HEK293 (cell line): ENCODE results near the gene SPTBN1.
A peak's percentile ranks its signal among the peaks of the same experiment; 100 is the strongest.

Experiments
- CTCF ChIA-PET: fragments of 350-600 bp; formaldehyde crosslinking; extraction: SDS; loops from one replicate; lab custom pipeline; 2021; ENCODE audit warnings: antibody characterized with exemption; lab: Yijun Ruan, JAX
- POLR2A ChIA-PET: fragments of 300-600 bp; formaldehyde crosslinking; extraction: SDS; loops from one replicate; lab custom pipeline; 2020; ENCODE audit warnings: antibody characterized with exemption, inconsistent platforms; lab: Yijun Ruan, JAX
- H3K27ac ChIP-seq: fragments of 200-500 bp; sonication (Bioruptor generic); 2 replicates; pipeline ENCODE4 v1.5.1; 2014; ENCODE audit warnings: low read depth, low read length, control low read depth, inconsistent platforms; ENCODE audit errors: extremely low read depth
- H3K36me3 ChIP-seq, 2 experiments: fragments of 200-500 bp in 1 of 2; sonication (Bioruptor generic) in 1 of 2; 1 replicate in 1 of 2; 2 replicates in 1 of 2; pipeline ENCODE4 v1.5.1; 2014 to 2017; ENCODE audit warnings: inconsistent platforms in 2 of 2, low read length in 2 of 2; ENCODE audit not compliant: control insufficient read depth in 2 of 2, insufficient read depth in 1 of 2
- H3K4me1 ChIP-seq: fragments of 200-500 bp; sonication (Bioruptor generic); 2 replicates; pipeline ENCODE4 v1.5.1; 2014; ENCODE audit warnings: mild to moderate bottlenecking, low read length, inconsistent platforms; ENCODE audit not compliant: control insufficient read depth, insufficient read depth
- H3K4me3 ChIP-seq: 2 replicates; pipeline ENCODE4 v1.5.1; 2011; ENCODE audit warnings: low read depth, mild to moderate bottlenecking, control low read depth, low read length, moderate library complexity
- H3K9me3 ChIP-seq: fragments of 200-500 bp; sonication (Bioruptor generic); 2 replicates; pipeline ENCODE4 v1.5.1; 2014; ENCODE audit warnings: low read depth, low read length, inconsistent platforms; ENCODE audit not compliant: control insufficient read depth, insufficient read depth
- CTCF ChIP-seq: fragments of 450-650 bp; formaldehyde crosslinking; IDR thresholded peaks from 2 replicates; pipeline ENCODE4 v1.5.1; 2016; ENCODE audit warnings: missing biosample characterization, missing genetic modification characterization
- GLIS2 ChIP-seq: fragments of 450-650 bp; formaldehyde crosslinking; IDR thresholded peaks from 2 replicates; pipeline ENCODE4 v1.5.1; 2016; ENCODE audit warnings: missing biosample characterization, missing genetic modification characterization
- IKZF3 ChIP-seq: fragments of 450-650 bp; IDR thresholded peaks from 2 replicates; pipeline ENCODE4 v1.5.0; 2018; ENCODE audit warnings: missing biosample characterization, mild to moderate bottlenecking, missing genetic modification characterization, moderate library complexity
- PRDM6 ChIP-seq: fragments of 450-650 bp; formaldehyde crosslinking; IDR thresholded peaks from 2 replicates; pipeline ENCODE4 v1.5.1; 2017; ENCODE audit warnings: missing biosample characterization, missing genetic modification characterization
- TSHZ1 ChIP-seq: fragments of 450-650 bp; formaldehyde crosslinking; IDR thresholded peaks from 2 replicates; pipeline ENCODE4 v1.5.1; 2016; ENCODE audit warnings: missing biosample characterization, missing genetic modification characterization, borderline replicate concordance
- ZBTB17 ChIP-seq: fragments of 450-650 bp; formaldehyde crosslinking; IDR thresholded peaks from 2 replicates; pipeline ENCODE4 v1.5.1; 2016; ENCODE audit warnings: missing biosample characterization, missing genetic modification characterization
- ZFP37 ChIP-seq: fragments of 450-650 bp; formaldehyde crosslinking; IDR thresholded peaks from 2 replicates; pipeline ENCODE4 v1.5.1; 2016; ENCODE audit warnings: missing biosample characterization, missing genetic modification characterization
- ZNF202 ChIP-seq: fragments of 450-650 bp; formaldehyde crosslinking; IDR thresholded peaks from 2 replicates; pipeline ENCODE4 v1.5.1; 2016; ENCODE audit warnings: missing biosample characterization, missing genetic modification characterization, borderline replicate concordance
- ZNF221 ChIP-seq: fragments of 450-650 bp; formaldehyde crosslinking; IDR thresholded peaks from 2 replicates; pipeline ENCODE4 v1.5.1; 2017; ENCODE audit warnings: missing biosample characterization, missing genetic modification characterization, borderline replicate concordance
- ZNF248 ChIP-seq: fragments of 450-650 bp; formaldehyde crosslinking; IDR thresholded peaks from 2 replicates; pipeline ENCODE4 v1.5.1; 2017; ENCODE audit warnings: missing biosample characterization, missing genetic modification characterization
- ZNF366 ChIP-seq: fragments of 450-650 bp; formaldehyde crosslinking; conservative IDR thresholded peaks from 2 replicates; pipeline ENCODE4 v1.5.1; 2016; ENCODE audit warnings: missing biosample characterization, missing genetic modification characterization
- ZNF626 ChIP-seq: fragments of 450-650 bp; sonication (Bioruptor Pico); formaldehyde crosslinking; IDR thresholded peaks from 2 replicates; pipeline ENCODE4 v1.5.1; 2018; ENCODE audit warnings: missing biosample characterization, missing genetic modification characterization, inconsistent platforms
- ZNF654 ChIP-seq: fragments of 450-650 bp; formaldehyde crosslinking; IDR thresholded peaks from 2 replicates; pipeline ENCODE4 v1.5.1; 2016; ENCODE audit warnings: low read depth, missing biosample characterization, missing genetic modification characterization
- ZNF768 ChIP-seq: fragments of 450-650 bp; formaldehyde crosslinking; IDR thresholded peaks from 2 replicates; pipeline ENCODE4 v1.5.1; 2018; ENCODE audit warnings: missing biosample characterization, mild to moderate bottlenecking, missing genetic modification characterization
- TF ChIP-seq, protein P1 (sequence below): fragments of 450-650 bp; formaldehyde crosslinking; IDR thresholded peaks from 2 replicates; pipeline ENCODE4 v1.5.1; 2016; ENCODE audit warnings: missing biosample characterization, missing genetic modification characterization

SPTBN1 gene

GRCh38 chr2:54656863-54657262 lies 200.7 kb downstream of the SPTBN1 start:
- H3K36me3 ChIP-seq = peaks cover 16 to 99% of the 10 kb centered on the region in 2 experiments; a peak in 2 of 3 replicates
- H3K9me3 ChIP-seq = no peaks in the 10 kb centered on the region
- H3K4me3 ChIP-seq = no peak overlapping the region
- CTCF ChIA-PET = interaction anchor here (0.7 to 3.9 kb wide), 3 partner anchors 9 to 133 kb away, joined by 3 to 22 read pairs (median 7); no protein-coding TSS in a partner anchor
- H3K4me1 ChIP-seq = no peaks in the 10 kb centered on the region
- no peak for TF ChIP-seq ZBTB17 (tag by site-specific recombination)
- no peak for TF ChIP-seq ZNF366 (tag by site-specific recombination)
- no peak for TF ChIP-seq ZNF248 (tag by site-specific recombination)
- TF ChIP-seq PRDM6 (tag by site-specific recombination) = no peak
- no peak for TF ChIP-seq GLIS2 (tag by site-specific recombination)
- TF ChIP-seq ZNF202 (tag by site-specific recombination) = no peak
- no peak for TF ChIP-seq IKZF3 (tag by site-specific recombination)
- no peak for TF ChIP-seq ZNF221 (tag by site-specific recombination)
- TF ChIP-seq, protein P1, sequence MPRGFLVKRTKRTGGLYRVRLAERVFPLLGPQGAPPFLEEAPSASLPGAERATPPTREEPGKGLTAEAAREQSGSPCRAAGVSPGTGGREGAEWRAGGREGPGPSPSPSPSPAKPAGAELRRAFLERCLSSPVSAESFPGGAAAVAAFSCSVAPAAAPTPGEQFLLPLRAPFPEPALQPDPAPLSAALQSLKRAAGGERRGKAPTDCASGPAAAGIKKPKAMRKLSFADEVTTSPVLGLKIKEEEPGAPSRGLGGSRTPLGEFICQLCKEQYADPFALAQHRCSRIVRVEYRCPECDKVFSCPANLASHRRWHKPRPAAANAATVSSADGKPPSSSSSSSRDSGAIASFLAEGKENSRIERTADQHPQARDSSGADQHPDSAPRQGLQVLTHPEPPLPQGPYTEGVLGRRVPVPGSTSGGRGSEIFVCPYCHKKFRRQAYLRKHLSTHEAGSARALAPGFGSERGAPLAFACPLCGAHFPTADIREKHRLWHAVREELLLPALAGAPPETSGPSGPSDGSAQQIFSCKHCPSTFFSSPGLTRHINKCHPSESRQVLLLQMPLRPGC (tag by site-specific recombination) = no peak
- H3K27ac ChIP-seq = no peak overlapping the region
- POLR2A ChIA-PET = no interaction called here

- ChIA-PET CTCF (interaction anchor here (0.6 to 3.9 kb wide), 4 partner anchors 8 to 47 kb away, joined by 3 to 22 read pairs (median 6); no protein-coding TSS in a partner anchor), POLR2A (no interaction called here)
- TF ChIP-seq CTCF (peak; percentile 35; the same call in 1 of the 2 replicates), ZFP37 (no peak), ZNF654 (tag by site-specific recombination) (peak; percentile 18), ZNF626 (tag by site-specific recombination) (no peak), TSHZ1 (no peak), ZNF768 (tag by site-specific recombination) (no peak)
- no peak overlapping the region for H3K27ac ChIP-seq
- H3K4me3 ChIP-seq = no peak overlapping the region
- H3K9me3 ChIP-seq = no peaks in the 10 kb centered on the region
- no peaks in the 10 kb centered on the region for H3K4me1 ChIP-seq
- peaks cover 14 to 99% of the 10 kb centered on the region in 2 experiments; a peak in 2 of 3 replicates for H3K36me3 ChIP-seq
These were observed 201.5 kb downstream of the SPTBN1 start for GRCh38 chr2:54657664-54658083.
